C4-2B (cell line): ENCODE measurements around the gene FOXL1.

Experiments
- H3K27ac ChIP-seq: fragments of 450-650 bp; 2 replicates; pipeline ENCODE4 v1.5.1; 2017
- CTCF ChIP-seq: fragments of 450-650 bp; conservative IDR thresholded peaks from 2 replicates; pipeline ENCODE4 v1.5.1; 2017; ENCODE audit warnings: mild to moderate bottlenecking
- ZFX ChIP-seq: fragments of 450-650 bp; IDR thresholded peaks from 2 replicates; pipeline ENCODE4 v1.6.1; 2017

Gene FOXL1

GRCh38 chr16:86622700-86623615 lies 44.6 kb downstream of the FOXL1 start:
- H3K27ac ChIP-seq: no peak overlapping the region
- no peak for TF ChIP-seq CTCF

- H3K27ac ChIP-seq: no peak overlapping the region
- no peak for TF ChIP-seq CTCF
- no peak for TF ChIP-seq ZFX
Observed at GRCh38 chr16:86625029-86625428, 46.7 kb downstream of the FOXL1 start.

- TF ChIP-seq ZFX (no peak), CTCF (no peak)
- H3K27ac ChIP-seq: no peak overlapping the region
Observed at GRCh38 chr16:86625821-86626220, 47.5 kb downstream of the FOXL1 start.

GRCh38 chr16:86626284-86626683 lies 47.9 kb downstream of the FOXL1 start:
- no peak overlapping the region for H3K27ac ChIP-seq
- TF ChIP-seq ZFX (no peak), CTCF (no peak)

- TF ChIP-seq CTCF (no peak), ZFX (no peak)
- no peak overlapping the region for H3K27ac ChIP-seq
Observed at GRCh38 chr16:86626966-86627365, 48.6 kb downstream of the FOXL1 start.

GRCh38 chr16:86628614-86629013 lies 50.3 kb downstream of the FOXL1 start:
- H3K27ac ChIP-seq: no peak overlapping the region
- TF ChIP-seq CTCF (no peak), ZFX (no peak)

GRCh38 chr16:86630471-86630870 lies 52.1 kb downstream of the FOXL1 start:
- TF ChIP-seq CTCF (no peak; the same call in 1 of the 2 replicates), ZFX (no peak)
- H3K27ac ChIP-seq: no peak overlapping the region
